ENCODE measurements around the gene SORCS2.

The SORCS2 gene

DNA sequence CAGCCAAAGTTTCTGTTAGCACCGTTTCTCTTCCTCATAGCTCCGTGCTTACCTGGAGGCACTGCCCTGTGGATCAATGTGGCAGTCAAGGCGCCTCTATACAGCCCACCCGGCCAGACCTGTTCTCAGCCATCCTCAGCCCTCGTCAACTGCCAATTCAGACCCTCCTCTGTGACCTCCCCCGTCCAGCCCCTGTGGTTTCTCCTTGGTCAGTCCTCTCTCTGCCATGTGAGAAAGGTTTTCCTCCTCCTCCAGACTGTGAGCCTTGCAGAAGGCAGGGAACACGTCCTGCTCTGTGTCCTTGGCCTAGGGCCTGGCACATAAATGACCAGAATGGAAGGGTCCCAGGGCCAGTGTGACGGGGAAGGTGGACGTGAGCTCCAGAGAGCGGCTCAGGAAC, 417.0 kb downstream of the SORCS2 start:
- DNase-seq: no peak

- DNase-seq: no peak
Observed at GRCh38 chr4:7610022-7610670, 417.8 kb downstream of the SORCS2 start.

DNA sequence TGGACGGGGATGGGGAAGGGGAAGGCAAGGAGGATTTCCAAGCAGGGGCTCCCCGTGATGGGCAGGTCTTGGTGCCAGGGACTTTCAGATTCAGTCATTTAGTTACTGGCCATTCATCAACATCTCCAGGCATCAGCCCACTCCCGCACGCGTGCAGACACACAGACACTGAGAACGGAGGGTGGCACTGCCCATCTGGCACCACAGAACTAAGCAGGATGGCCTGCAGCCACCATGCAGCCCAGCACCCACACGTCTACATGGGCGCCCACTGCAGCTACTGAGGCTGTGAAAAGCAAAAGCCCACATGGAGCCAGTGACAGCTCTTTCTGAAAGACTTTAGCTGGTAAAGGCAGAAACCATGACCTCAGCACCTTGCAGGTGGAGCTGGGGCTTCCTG, 418.5 kb downstream of the SORCS2 start:
- DNase-seq: peak in 1 of 3 donors; percentile 34

DNA sequence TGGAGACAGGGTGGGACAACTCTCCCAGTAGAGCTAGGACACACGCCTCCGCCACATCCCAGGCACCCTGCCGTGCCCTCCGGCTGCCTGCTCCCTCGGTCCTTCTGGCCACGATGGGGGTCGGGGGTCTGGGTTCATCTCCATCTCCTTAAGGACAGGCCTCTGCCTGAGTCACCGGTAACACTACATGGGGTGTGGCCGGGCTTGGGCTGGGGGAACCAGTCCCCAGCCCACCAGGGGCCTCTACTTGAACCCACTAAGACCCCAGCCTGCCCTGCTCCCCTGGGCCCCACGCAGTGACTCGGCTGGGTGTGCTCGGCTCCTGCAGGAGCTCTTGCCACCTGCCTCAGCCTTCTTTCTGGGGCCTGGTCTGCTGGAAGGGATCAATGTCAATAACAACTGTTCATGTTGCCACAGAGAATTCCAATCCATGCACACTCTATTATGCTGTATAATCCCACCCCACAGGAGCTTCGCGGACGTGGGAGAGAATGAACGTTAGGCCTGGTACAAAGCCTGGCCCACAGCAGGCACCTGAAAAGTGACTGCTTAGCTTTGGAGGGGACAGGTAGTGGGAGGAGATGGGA, 420.1 kb downstream of the SORCS2 start:
- DNase-seq: no peak

DNA sequence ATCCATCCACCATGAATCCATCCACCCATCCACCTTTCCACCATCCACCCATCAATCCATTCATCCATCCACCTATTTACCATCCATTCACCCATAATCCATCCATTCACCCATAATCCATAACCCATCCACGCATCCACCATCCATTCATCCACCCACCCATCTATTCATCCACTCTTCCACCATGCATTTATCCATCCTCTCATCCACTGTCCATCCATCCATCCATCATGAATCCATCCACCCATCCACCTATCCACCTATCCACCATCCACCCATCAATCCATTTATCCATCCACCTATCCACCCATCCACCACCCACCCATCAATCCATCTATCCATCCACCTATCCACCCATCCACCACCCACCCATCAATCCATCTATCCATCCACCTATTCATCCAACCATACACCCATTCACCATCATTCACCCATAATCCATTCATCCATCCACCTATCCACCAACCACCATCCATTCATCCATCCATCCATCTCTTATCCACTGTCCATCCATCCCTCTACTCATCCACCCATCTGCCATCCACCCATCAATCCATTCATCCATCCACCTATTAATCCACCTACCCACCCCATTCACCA, 422.1 kb downstream of the SORCS2 start:
- no peak for DNase-seq

- DNase-seq: no peak
Observed at GRCh38 chr4:7616193-7616592, 423.9 kb downstream of the SORCS2 start.

DNA sequence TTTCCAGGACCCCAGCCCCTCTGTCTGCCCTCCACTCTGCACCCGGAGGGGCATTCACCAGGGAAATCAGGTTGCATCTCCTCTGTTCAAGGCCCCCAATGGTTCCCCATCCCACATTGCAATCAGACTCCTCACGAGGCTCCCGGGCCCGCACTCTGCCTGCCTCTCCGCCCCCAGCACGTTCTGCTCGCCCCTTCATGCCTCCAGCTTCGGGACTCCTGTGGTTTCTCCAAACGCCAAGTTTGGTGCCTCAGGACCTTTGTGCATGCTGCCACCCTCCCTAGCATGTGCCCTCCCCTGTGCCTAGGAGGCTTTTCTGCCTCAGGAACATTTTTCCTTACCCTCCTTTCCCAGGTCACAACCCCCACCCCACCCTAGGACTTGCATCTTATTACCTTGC, 426.0 kb downstream of the SORCS2 start:
- no peak for DNase-seq

DNA sequence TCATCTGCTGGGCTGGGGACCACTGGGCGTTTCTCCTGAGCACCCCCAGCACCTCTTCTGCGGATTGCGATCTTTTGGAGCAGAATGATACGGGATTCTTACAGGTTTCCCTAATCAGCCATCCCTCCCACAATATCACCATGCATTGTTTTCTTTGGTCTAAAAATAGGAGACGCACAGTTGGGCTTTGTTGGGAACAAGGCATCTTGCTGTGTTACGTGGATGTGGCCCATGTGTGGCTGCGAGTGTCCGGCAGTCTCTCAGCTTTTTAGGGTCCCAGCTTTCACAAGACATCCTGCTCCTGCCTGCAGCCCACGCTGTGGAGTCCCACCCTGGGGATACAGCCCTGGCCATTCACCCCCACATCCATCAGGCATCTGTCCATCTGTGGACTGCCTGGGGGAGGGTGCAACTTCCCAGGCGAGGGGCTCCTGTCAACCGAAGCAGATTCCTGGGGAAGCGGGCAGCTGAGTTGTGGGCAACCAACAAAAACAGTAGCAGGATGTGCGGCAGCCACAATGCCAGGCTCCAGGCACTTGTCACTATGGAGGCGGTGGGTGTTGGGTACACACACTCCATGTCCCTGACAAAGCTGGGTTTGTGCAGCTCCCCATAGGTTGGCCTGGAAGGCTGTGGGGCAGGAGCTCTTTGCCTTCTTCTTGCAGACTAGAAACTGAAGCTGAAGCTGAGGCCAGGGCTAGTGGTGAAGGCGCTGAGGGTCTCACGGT, 427.9 kb downstream of the SORCS2 start:
- DNase-seq: no peak

DNA sequence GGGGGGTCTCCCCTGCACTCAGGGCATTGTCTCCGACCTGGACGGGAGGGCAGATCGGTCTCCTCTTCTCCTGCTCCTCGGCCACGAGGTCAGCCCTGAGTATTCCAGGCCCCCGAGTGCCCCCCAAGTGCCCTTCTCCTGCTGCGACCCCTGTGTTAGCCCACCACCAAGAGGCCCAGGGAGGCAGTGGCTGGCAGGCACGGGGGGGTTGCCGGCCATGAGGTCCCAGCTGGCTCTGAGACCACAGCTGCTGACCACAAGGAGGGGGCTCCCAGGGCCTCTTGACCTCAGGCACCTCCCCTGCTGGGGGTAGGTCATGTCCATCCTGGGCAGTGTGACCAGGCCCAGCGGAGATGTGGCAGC, 428.5 kb downstream of the SORCS2 start:
- no peak for DNase-seq

DNA sequence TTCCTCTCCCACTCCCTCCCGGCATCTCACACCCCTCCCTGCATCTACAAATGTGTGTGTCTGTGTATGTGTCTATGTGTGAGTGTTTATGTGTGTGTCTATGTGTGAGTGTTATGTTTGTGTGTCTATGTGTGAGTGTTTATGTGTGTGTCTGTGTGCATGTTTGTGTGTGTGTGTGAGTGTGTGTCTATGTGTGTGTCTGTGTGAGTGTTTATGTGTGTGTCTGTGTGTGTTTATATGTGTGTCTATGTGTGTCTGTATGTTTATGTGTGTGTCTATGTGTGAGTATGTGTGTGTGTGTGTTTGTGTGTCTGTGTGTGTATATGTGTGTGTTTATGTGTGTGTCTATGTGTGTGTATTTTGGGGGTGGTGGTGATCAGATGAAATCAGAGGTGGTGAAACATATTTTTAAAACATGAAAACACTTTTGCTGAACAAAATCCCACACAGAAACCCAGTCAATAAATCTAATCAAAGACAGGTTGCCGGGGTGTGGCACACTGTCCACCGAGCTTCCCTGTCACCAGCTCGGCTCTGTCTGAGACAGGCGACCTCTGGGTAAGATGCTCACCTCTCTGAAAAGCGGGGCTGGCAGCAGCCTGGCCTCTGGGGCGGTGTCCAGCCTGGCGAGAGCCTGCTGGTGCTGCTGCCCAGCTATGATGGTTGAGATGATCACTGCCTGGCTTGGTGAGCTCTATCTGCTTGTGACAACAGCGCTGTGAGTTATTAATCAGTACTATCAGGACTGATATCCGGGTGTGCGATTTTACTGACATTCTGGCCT, 429.1 kb downstream of the SORCS2 start:
- DNase-seq: no peak

DNA sequence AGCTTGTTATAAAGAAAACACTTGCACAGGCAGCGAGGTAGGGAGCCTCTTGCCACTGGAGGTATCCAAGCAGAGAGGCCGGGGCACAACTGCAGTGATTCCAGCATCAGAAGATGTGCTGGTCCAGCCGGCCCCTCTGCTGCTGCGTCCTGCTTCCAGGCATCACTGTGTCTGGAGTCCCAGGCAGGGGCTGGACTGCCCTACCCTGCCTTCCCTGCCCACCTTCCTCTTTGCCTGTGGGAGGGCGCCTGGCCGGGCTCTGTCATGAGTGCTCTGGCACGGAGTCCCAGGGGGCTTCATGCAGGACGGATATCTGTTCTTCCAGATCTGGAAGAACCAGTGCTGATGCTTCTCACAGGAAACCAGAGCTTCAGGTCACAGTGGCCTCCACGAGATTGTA, 430.0 kb downstream of the SORCS2 start:
- no peak for DNase-seq

DNA sequence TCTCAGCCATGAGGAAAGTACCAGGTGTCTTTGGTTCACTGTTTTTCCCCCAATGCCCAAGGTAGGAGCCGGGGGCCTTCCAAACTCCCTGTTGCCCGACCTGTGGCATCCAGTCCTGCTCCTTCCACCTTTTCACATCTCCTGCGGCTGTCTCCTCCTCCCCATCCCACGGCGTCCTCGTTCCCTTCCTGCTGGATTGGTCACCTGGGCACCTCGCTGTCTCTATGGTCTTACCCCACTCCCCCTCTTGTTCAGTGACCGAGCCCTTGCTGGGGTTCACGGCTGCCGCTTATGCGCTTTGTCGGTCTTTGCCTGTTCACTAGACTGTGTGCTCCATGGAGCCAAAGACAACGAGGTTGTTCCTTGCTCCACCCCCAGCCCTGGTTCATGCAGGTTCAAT, 431.1 kb downstream of the SORCS2 start:
- DNase-seq: no peak

DNA sequence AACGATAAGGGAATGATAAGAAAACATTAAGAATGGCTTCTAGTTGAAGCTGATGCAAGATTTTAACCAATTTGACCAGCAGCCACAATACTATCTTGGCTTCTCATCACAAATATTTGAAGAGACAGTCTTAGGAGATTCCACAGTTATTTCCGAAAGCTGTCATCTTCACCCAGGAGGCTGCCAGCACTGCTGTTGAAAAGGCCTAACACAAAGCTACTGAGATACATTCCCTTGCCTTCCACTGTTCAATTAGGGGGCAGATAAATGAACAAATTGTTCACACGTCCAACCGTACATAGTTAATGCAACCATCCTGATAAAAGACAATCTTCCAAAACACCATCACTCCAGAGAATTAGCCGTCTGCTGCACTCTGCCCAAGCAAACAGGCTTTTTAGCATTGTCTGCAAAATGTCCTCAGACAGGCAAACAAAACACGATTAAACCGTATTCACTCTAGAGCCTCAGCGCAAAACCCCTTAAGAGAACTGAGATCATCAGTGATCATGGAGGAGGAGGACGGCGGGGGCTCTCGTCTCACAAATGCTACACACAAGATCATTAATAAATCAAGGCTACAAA, 432.1 kb downstream of the SORCS2 start:
- DNase-seq: no peak

DNA sequence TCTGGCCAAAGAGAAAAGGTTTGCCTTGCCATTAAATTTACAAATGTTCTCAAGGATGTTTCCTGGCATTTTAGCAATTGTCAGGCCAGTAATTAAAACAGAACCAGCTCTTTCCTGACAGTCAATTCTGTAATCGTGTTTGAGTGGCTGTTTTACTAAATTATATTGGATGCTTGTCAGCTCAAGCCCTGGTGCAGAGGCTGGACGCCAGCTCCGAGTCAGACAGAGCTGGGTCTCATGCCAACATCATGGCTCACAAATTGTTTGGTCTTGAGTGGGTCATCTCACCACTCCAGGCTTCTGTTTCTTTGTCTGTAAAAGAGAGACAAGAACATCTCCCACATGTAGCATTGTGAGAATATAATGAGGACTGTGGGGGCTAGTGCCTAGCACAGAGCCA, 432.7 kb downstream of the SORCS2 start:
- DNase-seq: no peak

GRCh38 chr4:7626531-7626930, 434.2 kb downstream of the SORCS2 start:
- no peak for DNase-seq

DNA sequence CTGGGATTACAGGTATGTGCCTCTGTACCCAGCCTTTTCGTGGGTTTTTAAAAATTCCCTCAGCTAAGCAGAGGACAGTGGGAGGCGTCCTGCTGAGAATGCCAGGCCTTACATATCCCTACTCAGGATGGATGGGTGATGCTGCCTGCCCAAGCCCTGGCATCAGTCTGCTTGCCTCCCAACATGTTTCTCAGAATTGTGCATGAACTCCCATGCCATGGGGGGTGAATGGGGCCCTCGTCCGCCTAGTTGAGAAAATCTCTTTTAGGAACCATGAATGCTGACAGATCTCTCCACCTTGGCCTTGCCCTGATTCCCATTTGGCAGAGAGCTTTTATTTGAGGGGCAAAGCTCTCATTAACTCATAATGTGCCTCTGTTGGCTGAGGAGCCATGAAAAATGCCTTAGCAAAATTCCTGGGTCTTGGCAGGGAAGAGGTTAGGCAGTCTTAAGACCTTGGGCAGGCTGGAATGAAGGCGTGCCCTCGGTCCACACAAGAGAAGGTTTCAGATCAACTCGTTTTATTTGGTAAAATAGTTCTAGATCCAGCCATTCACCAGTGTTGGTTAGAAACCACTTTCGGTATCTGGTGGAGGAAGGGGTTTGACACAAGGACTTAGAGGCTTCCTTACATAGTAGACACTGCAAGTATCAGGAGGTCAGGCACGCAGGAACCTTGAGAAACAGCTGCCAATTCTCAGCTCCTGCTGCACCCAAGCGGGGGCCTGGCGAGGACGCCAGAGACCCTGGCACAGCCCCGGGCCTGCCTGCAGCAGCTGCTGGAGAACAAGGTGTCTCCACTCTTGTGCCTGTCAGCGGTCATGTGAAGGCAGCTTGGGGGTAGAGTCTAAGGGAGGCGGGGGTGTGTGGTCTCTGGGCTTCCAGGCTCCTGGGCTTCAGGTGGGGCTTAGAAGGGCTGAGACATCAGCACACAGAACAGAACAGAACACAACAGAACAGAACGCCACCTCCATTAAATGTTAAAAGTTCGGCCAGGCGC, 435.2 kb downstream of the SORCS2 start:
- no peak for DNase-seq

DNA sequence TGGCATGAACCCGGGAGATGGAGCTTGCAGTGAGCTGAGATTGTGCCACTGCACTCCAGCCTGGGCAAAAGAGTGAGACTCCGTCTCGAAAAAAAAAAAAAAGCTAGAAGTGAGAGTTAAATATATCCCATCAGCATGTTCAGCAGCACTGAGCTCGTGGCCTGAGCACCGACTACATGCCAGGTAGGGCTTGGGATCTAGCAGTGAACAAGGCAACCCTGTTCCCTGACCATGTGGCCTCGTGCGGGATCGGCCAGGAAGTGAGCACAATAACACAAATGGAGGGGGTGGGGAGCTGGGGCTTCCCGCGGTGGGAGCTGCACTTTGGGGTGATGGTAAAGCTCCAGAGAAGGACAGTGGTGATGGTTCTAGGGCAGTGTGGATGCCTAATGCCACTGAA, 436.1 kb downstream of the SORCS2 start:
- DNase-seq: no peak

DNA sequence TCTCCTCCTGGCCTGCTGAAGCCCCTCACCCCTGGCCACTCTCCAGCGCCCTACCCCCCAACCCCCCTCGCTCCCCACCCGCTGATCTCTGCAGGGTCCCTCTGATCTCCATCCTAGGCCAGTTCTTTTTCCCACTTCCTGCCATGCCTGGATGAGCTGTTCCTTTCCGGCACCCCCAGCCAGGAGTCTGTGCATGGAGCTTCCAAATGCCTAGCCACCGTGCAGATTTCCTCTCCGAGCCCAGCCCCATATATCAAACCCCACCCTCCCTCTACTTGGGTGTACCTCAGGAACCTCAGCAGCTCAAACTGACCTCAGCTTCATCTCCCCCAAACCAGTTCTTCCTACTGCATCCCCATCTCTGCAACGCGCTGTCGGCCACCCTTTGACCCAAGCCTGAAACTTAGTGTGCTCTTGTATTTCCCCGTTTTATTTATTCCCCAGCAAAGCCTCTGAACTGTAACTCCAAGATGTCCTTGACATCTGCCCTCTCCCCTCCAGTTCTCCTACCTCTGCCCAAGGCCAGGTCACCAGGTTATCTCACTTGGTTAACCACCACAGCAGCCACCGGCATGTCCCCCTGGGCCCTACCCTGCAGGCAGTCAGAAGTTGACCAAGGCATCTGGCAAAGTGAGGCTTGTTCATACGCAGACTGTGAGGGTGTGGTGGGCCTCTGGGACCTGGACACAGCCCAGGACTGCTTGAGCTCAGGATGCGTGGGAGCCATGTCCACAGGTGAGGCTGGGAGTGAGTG, 437.3 kb downstream of the SORCS2 start:
- DNase-seq: no peak

DNA sequence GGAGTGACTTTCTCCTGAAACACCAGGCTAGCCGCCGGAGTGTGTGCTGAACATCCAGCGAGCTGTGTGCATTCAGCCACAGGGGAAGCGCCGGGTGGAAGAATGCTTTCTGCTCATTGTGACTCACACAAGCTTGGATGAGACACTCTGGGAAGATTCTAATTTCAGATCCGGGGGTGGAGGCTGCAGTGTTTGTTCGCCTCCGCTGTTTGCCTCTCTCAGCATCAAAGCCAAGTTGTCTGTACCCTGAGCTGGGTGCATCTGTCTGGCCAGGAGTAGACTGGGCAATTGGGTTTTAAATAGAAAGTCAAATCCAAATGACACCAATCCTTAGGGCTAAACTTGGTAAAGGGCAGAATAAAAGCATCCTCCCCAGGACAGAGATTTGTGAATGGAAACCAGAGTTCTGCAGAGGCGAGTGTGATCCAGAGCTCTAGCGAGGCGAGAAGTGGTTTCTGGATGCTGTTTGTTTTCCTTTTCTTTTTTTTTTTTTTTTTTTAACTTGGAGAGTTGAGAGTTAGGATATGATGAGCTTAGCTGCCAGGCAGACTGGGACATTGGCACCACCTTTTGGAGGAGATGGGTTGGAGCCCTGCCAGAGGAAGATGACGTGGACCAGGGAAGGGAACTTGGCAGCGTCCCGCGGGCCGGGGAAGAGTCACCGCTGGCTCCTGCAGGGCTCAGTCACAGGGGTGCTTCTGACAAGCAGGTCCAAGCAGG, 438.4 kb downstream of the SORCS2 start:
- DNase-seq: peak; percentile 88 to 90 (median 89)

Measured in suppressor macrophage treated with lipopolysaccharide for 1 hour (primary cell).